HT-29 (cell line): ENCODE data around the gene FOXD3. TPM values are rescaled to one million over a fixed set of nuclear protein-coding genes. Genes with fewer than 3 reads are reported as not detected.
"Not testable (repeated sequence)": the region's sequence is repeated elsewhere in the genome, so short reads cannot be mapped to it uniquely, and the experiment has no call there.

ENCODE experiments used
- DNase-seq: peaks from one replicate; pipeline ENCODE4 v3.0.0-alpha.2; 2015; ENCODE audit warnings: low spot score
- total RNA-seq: library from RNA; depleted of rRNA; stranded (reverse); fragments of >200 nt; shearing (Covaris generic); gene quantifications from 2 replicates; pipeline ENCODE4 v1.2.3, GENCODE V29; 2014

FOXD3 gene
- total RNA-seq, 1 experiment from 2014 or later = not detected

GRCh38 chr1:63321066-63321784 is 1.1 kb upstream of the FOXD3 start:
- no peak for DNase-seq

GRCh38 chr1:63321785-63322113 is 618 bp upstream of the FOXD3 start:
- no peak for DNase-seq

GRCh38 chr1:63322944-63323864 is 837 bp downstream of the FOXD3 start:
- no peak for DNase-seq

GRCh38 chr1:63323865-63324778 is 1.8 kb downstream of the FOXD3 start:
- no peak for DNase-seq

- DNase-seq = no peak
These were observed 2.4 kb downstream of the FOXD3 start for GRCh38 chr1:63324779-63325119.

GRCh38 chr1:63325279-63325985 is 3.1 kb downstream of the FOXD3 start:
- no peak for DNase-seq

- no peak for DNase-seq
These were observed 3.7 kb downstream of the FOXD3 start for GRCh38 chr1:63326106-63326472.

- no peak for DNase-seq
These were observed 4.4 kb downstream of the FOXD3 start for GRCh38 chr1:63326473-63327380.

- DNase-seq = peak; percentile 83
These were observed 5.2 kb downstream of the FOXD3 start for GRCh38 chr1:63327417-63328054.

GRCh38 chr1:63328122-63328521 is 5.8 kb downstream of the FOXD3 start:
- no peak for DNase-seq

- no peak for DNase-seq
These were observed 6.4 kb downstream of the FOXD3 start for GRCh38 chr1:63328781-63329180.

- no peak for DNase-seq
These were observed 7.4 kb downstream of the FOXD3 start for GRCh38 chr1:63329621-63330330.

GRCh38 chr1:63330331-63330916 is 8.1 kb downstream of the FOXD3 start:
- DNase-seq = no peak

GRCh38 chr1:63342402-63342801 is 20.0 kb downstream of the FOXD3 start:
- no peak for DNase-seq

- DNase-seq = no peak
These were observed 21.6 kb downstream of the FOXD3 start for GRCh38 chr1:63343922-63344321.

- no peak for DNase-seq
These were observed 28.0 kb downstream of the FOXD3 start for GRCh38 chr1:63350320-63350719.

GRCh38 chr1:63352736-63353135 is 30.4 kb downstream of the FOXD3 start:
- DNase-seq = no peak

GRCh38 chr1:63356234-63356633 is 33.9 kb downstream of the FOXD3 start:
- not testable (repeated sequence) for DNase-seq

- DNase-seq = no peak
These were observed 37.2 kb downstream of the FOXD3 start for GRCh38 chr1:63359561-63359960.
